Erythroblast (primary cell): Measurements from ENCODE around the gene FAM114A1.
"Not testable (repeated sequence)": the region's sequence is repeated elsewhere in the genome, so short reads cannot be mapped to it uniquely, and the experiment has no call there.

ENCODE experiments used
- DNase-seq, 2 experiments: peaks; one replicate each; lab custom pipeline; 2025; lab: John Stamatoyannopoulos, UW
- GATA1 ChIP-seq: IDR thresholded peaks from 2 replicates; pipeline ENCODE4 v1.6.1; 2011; ENCODE audit warnings: low read depth, mild to moderate bottlenecking, control low read depth, low read length, moderate library complexity
- POLR2A ChIP-seq: IDR thresholded peaks from 2 replicates; pipeline ENCODE4 v1.6.1; 2011; ENCODE audit warnings: mild to moderate bottlenecking, low read length

FAM114A1 gene

GRCh38 chr4:38943343-38943742 lies 75.7 kb downstream of the FAM114A1 start:
- no peak for DNase-seq
- TF ChIP-seq GATA1 (no peak), POLR2A (no peak)

DNA sequence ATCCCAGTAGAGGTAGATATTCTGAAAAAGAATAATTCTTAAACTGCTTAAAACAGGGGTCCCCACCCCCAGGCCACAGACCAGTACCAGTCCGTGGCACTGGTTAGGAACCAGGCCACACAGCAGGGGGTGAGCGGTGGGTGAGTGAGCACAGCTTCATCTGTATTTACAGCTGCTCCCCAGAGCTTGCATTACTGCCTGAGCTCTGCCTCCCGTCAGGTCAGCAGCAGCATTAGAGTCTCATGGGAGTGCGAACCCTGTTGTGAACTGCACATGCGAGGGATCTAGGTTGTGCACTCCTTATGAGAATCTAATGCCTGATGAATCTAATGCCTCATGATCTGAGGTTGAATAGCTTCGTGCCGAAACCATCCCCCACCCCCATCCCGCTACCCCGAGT lies 76.8 kb downstream of the FAM114A1 start:
- DNase-seq = no peak
- TF ChIP-seq POLR2A (no peak), GATA1 (no peak)

DNA sequence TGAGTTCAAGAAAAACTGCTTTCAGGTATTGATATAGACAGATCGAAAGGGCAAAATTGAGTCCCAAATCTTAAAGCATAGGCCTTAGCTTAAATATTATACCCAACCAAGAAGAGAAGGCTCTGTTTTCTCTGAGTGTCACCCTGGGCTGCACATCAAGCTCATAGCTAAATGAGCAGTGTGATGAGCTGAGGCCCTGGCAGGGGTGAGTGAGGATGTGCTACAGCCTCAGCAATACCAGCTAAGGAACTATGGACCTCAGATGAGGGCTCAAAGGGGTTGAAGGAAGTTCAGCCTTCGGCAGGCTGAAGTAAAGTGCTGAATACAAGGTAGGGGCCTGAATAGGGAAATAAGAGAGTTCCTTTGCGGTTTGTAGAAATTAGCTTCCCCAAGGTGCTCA lies 79.3 kb downstream of the FAM114A1 start:
- no peak for TF ChIP-seq GATA1
- no peak for TF ChIP-seq POLR2A
- DNase-seq = no peak

DNA sequence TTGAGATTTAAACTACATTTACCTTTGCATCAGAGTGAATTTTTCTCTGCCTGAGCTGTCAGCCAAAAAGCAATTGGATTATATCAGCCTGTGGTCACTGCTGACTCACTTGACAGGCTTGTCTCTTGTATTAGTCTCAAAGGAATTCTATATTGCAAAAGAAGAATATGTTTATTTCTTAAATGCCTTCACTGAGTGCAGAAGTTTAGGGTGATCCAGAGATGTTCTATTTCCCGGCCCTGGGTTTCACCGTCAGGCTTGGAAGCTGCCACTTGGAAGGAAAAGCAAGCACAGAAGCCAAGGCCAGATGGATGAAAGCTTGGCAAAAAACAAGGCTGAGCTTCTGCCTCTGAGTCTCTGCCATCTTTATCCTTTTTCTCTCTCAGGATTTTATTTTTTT lies 80.9 kb downstream of the FAM114A1 start:
- TF ChIP-seq GATA1 (no peak), POLR2A (no peak)
- no peak for DNase-seq

- no peak for TF ChIP-seq GATA1
- no peak for TF ChIP-seq POLR2A
- DNase-seq = no peak
Observed at GRCh38 chr4:38949411-38950051, 81.9 kb downstream of the FAM114A1 start.

- TF ChIP-seq GATA1 (no peak), POLR2A (no peak)
- no peak for DNase-seq
Observed at GRCh38 chr4:38950159-38950558, 82.6 kb downstream of the FAM114A1 start.

- TF ChIP-seq POLR2A (no peak), GATA1 (no peak)
- no peak for DNase-seq
Observed at GRCh38 chr4:38950734-38951133, 83.1 kb downstream of the FAM114A1 start.

- no peak for DNase-seq
Observed at GRCh38 chr4:38951598-38951997, 84.0 kb downstream of the FAM114A1 start.

DNA sequence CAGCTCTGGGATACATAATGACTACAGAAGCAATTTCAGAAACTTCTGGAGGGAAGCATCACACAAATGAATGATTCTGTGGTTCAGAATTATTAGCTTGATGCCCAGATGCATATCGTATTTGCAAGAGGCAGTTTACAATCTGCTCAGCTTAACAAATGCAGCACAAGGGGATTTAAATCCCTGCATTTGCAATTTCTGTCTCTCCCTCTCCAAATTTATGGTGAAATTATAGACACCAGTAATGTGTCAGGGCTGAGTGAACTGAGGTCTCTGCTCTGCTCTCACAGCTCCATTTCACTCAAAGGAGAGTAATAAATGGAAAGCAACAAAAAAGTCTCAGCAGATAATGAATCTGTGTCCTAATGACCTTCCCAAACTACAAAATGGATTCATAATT lies 84.4 kb downstream of the FAM114A1 start:
- TF ChIP-seq GATA1 (no peak), POLR2A (no peak)
- DNase-seq = no peak

More at GRCh38 chr4:38951598-38951997, 84.0 kb downstream of the FAM114A1 start:
- no peak for TF ChIP-seq GATA1
- TF ChIP-seq POLR2A = no peak

DNA sequence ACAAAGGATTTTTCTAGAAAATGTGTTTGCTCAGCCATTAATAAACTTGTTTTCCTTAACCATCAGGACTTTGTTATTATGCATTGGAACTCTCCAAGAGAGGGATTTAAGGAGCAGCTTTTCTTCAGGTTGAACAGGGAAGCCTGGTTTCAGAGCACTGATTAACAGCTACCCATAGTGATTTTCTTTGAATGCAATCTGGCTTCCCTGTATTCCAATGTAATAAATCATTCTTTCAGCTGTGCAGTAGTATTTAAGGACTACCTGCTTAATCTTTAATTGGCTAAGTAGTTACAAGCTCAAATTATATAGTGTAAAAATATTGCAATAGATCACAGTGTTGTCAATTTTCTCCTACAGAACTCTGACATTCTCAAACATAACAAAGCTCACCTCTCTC lies 87.1 kb downstream of the FAM114A1 start:
- TF ChIP-seq POLR2A (no peak), GATA1 (no peak)
- DNase-seq = no peak

DNA sequence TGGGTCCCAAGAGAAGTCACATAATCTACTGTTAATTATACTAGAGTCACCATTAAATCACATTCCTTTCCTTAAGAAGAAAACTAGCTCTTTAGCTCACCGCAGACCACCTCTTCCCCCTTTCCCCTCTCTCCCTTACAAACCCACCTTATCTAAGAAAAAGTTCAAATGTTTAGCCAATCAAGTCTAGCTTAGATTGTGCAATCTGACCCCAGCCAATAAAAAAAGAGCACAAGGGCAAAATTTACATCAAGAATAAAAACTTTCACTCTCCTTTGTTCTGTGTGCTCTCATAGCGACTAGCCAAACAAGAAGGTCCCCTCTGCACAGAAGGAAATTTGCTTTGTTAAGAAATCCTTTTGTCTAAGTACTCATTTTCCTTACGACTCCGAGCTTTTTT lies 88.4 kb downstream of the FAM114A1 start:
- DNase-seq = no peak
- TF ChIP-seq POLR2A (no peak), GATA1 (no peak)

GRCh38 chr4:38957261-38957815 lies 89.7 kb downstream of the FAM114A1 start:
- no peak for DNase-seq

DNA sequence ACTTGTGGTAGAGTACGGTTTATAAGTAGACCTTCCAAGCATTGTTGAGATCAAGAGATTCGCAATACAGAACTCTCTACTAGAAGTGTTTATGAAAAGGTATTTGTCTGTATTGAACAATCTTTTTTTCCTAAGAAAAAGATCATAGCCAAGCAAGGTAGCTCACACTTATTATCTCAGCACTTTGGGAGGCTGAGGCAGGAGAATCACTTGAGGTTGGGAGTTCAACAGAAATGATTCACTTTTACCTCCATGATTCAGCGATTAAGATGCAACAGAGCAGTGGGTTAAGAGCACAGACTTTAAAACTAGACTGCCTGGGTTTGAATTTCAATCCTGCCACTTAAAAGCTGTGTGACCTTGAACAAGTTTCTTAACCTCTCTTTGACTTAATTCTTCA lies 90.3 kb downstream of the FAM114A1 start:
- TF ChIP-seq POLR2A (no peak), GATA1 (no peak)
- DNase-seq = no peak

More at GRCh38 chr4:38957261-38957815, 89.7 kb downstream of the FAM114A1 start:
- no peak for TF ChIP-seq POLR2A
- TF ChIP-seq GATA1 = no peak

- TF ChIP-seq POLR2A (no peak), GATA1 (no peak)
- DNase-seq = no peak
Observed at GRCh38 chr4:38958453-38959190, 91.0 kb downstream of the FAM114A1 start.

DNA sequence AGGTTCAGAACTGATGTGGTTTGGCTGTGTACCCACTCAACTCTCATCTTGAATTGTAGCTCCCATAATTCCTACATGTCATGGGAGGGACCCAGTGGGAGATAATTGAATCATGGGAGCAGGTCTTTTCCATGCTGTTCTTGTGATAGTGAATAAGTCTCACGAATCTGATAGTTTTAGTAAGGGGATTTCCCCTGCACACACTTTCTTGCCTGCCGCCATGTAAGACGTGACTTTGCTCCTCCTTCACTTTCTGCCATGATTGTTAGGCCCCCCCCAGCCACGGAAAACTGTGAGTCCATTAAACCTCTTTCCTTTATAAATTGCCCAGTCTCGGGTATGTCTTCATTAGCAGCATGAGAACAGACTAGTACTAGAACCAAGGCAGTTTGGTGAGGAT lies 91.6 kb downstream of the FAM114A1 start:
- not testable (repeated sequence) for DNase-seq
